Neural crest cell (in vitro differentiated cells): Measurements from ENCODE around the gene SNX33. TPM values are rescaled to one million over a fixed set of nuclear protein-coding genes. Genes with fewer than 3 reads are reported as not detected.
"Not testable (repeated sequence)": the region's sequence is repeated elsewhere in the genome, so short reads cannot be mapped to it uniquely, and the experiment has no call there.

Experiments
- DNase-seq: peaks from one replicate; pipeline ENCODE4 v3.0.0; 2021; ENCODE audit warnings: low read depth, mixed read lengths, low spot score
- H3K27ac Mint-ChIP-seq: one replicate; pipeline ENCODE4 v1.8.0; 2021; ENCODE audit warnings: mild to moderate bottlenecking, mixed read lengths; ENCODE audit not compliant: unreplicated experiment
- H3K27me3 Mint-ChIP-seq: 2 replicates; pipeline ENCODE4 v1.8.0; 2021; ENCODE audit warnings: low read depth, mild to moderate bottlenecking, mixed read lengths
- H3K36me3 Mint-ChIP-seq: 2 replicates; pipeline ENCODE4 v1.8.0; 2021; ENCODE audit warnings: low read depth, mild to moderate bottlenecking, mixed read lengths
- H3K4me1 Mint-ChIP-seq: 2 replicates; pipeline ENCODE4 v1.8.0; 2021; ENCODE audit warnings: mixed read lengths
- H3K4me3 Mint-ChIP-seq: one replicate; pipeline ENCODE4 v1.8.0; 2021; ENCODE audit warnings: mild to moderate bottlenecking, mixed read lengths
- H3K9me3 Mint-ChIP-seq: 2 replicates; pipeline ENCODE4 v1.8.0; 2021; ENCODE audit warnings: mixed read lengths
- total RNA-seq: library from RNA; stranded (reverse); gene quantifications from 2 replicates; pipeline ENCODE4 v1.2.1, GENCODE V29; 2021
- TF ChIP-seq, protein P1 (sequence below): fragments of 200-600 bp; sonication (generic); conservative IDR thresholded peaks from 2 replicates; pipeline ENCODE4 v1.5.0; 2021; ENCODE audit warnings: antibody characterized with exemption, mild to moderate bottlenecking

The SNX33 gene
- total RNA-seq, 1 donor from 2014 or later, result 23.4 TPM

- H3K36me3 Mint-ChIP-seq, H3K27me3 Mint-ChIP-seq, H3K4me3 Mint-ChIP-seq, H3K4me1 Mint-ChIP-seq, H3K27ac Mint-ChIP-seq, H3K9me3 Mint-ChIP-seq: not testable (repeated sequence)
- TF ChIP-seq, protein P1, sequence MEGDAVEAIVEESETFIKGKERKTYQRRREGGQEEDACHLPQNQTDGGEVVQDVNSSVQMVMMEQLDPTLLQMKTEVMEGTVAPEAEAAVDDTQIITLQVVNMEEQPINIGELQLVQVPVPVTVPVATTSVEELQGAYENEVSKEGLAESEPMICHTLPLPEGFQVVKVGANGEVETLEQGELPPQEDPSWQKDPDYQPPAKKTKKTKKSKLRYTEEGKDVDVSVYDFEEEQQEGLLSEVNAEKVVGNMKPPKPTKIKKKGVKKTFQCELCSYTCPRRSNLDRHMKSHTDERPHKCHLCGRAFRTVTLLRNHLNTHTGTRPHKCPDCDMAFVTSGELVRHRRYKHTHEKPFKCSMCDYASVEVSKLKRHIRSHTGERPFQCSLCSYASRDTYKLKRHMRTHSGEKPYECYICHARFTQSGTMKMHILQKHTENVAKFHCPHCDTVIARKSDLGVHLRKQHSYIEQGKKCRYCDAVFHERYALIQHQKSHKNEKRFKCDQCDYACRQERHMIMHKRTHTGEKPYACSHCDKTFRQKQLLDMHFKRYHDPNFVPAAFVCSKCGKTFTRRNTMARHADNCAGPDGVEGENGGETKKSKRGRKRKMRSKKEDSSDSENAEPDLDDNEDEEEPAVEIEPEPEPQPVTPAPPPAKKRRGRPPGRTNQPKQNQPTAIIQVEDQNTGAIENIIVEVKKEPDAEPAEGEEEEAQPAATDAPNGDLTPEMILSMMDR, result peak; percentile 79
- DNase-seq, result peak; percentile 93
Observed at GRCh38 chr15:75686212-75686642, 38.5 kb downstream of the SNX33 start.

DNA sequence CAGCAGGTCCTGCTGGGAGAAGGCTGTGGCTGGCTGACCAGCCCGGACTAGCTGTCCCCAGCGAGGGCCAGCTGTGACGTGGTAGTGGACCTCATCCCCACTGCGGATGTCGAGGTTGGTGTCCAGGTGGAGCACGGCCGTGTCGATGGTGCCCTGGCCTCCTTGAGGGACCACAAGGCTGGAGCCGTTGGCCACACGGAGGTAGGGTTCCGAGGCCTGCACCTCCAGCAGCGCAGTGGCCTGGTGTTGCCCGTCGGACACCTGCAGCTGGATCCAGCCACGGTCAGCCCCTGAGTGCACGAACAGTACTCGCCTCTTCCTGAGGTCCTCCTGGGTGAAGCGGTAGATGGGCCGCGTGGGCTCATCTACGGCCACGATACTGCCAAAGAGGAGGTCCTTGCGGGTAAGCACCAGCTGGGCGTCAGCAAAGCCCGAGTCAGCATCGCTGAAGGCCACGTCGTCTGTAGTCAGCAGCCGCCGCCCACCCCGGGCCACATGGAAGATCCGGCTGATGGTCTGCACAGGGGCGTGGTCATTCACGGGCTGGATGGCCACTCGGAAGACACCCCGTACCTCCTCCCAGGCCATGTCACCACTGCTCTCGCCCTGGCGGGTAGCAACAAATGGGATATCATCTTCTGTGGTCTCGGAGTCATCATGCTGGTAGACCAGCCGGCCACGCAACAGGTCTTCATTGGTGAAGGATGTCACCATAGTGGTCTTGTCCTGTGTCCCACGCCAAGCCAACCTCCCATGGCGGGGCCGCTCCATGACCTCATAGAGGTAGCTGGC lies 40.0 kb downstream of the SNX33 start:
- Mint-ChIP-seq H3K27me3 (no peaks in the 10 kb centered on the region), H3K36me3 (peaks cover 4% of the 10 kb centered on the region), H3K4me3 (no peak overlapping the region), H3K9me3 (no peaks in the 10 kb centered on the region), H3K4me1 (peaks cover 9% of the 10 kb centered on the region), H3K27ac (peak overlapping the region; percentile 67)
- TF ChIP-seq, protein P1, result no peak
- no peak for DNase-seq

DNA sequence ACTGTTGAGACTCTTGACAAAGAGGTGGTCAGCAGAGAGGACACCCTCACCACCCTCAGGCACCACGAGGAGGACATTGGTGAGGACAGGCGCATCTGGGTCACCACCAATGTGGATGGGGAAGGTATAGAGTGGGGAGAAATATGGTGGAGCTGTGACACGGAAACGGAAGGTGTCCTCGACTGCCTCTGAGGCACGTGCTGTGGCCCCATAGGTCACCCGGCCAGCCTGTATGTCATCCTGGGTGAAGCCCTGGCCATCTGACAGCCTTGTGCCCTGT lies 40.5 kb downstream of the SNX33 start:
- no peak overlapping the region for H3K4me3 Mint-ChIP-seq
- H3K9me3 Mint-ChIP-seq, result no peaks in the 10 kb centered on the region
- no peak for DNase-seq
- peaks cover 4% of the 10 kb centered on the region for H3K36me3 Mint-ChIP-seq
- H3K27ac Mint-ChIP-seq, result no peak overlapping the region
- no peaks in the 10 kb centered on the region for H3K27me3 Mint-ChIP-seq
- H3K4me1 Mint-ChIP-seq, result peaks cover 9% of the 10 kb centered on the region
- TF ChIP-seq, protein P1, result no peak

DNA sequence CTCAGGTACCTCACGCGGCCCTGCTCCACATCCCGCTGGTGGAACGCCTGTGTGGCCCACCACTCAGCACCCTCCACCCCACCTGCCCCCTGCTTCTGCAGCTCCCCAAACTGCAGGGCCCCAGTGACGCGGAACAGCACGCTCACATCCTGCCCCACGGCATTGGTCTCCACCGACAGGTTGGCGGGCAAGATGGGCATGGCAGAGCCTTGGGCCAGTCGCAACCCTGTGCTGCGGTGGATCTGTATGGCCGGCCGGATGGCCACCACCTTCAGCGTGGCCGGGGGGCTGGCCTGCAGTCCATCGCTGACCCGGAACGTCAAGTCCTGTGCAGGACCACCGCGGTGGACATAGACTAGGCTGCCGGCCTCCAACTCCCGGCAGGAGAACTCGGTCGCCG lies 41.1 kb downstream of the SNX33 start:
- Mint-ChIP-seq H3K27me3 (no peaks in the 10 kb centered on the region), H3K4me1 (peaks cover 12% of the 10 kb centered on the region), H3K4me3 (no peak overlapping the region), H3K9me3 (no peaks in the 10 kb centered on the region), H3K27ac (no peak overlapping the region), H3K36me3 (peaks cover 4% of the 10 kb centered on the region)
- no peak for DNase-seq
- TF ChIP-seq, protein P1, result no peak

DNA sequence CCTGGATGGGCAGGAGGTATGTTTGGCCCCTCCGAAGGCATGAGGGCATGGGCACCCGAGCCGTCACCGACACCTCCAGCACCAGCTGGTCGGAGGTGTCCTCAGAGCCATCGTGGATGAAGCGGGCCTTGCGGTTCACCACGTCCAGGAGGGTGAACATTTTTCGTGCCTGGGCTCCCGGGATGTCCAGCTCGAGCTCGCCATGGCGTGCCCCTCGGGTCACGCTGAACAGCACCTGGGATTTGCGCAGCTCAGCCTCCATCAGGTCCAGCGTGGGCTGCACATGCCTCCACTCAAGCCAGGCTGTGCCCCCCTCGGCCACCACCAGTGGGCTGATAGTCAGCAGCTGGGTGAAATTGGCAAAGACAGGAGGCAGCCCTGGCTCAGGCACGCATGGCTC lies 41.7 kb downstream of the SNX33 start:
- not testable (repeated sequence) for DNase-seq, H3K4me3 Mint-ChIP-seq, H3K27ac Mint-ChIP-seq, H3K9me3 Mint-ChIP-seq, H3K36me3 Mint-ChIP-seq, H3K27me3 Mint-ChIP-seq
- peaks cover 18% of the 10 kb centered on the region for H3K4me1 Mint-ChIP-seq

- Mint-ChIP-seq H3K4me3 (peak overlapping the region; percentile 38), H3K4me1 (peaks cover 43% of the 10 kb centered on the region), H3K27ac (peak overlapping the region; percentile 60)
- DNase-seq, H3K9me3 Mint-ChIP-seq, H3K27me3 Mint-ChIP-seq, H3K36me3 Mint-ChIP-seq: not testable (repeated sequence)
Observed at GRCh38 chr15:75692311-75692710, 44.6 kb downstream of the SNX33 start.

GRCh38 chr15:75693028-75693427 lies 45.3 kb downstream of the SNX33 start:
- H3K4me3 Mint-ChIP-seq, H3K9me3 Mint-ChIP-seq, H3K27me3 Mint-ChIP-seq, H3K27ac Mint-ChIP-seq, H3K36me3 Mint-ChIP-seq, DNase-seq: not testable (repeated sequence)
- H3K4me1 Mint-ChIP-seq, result peaks cover 49% of the 10 kb centered on the region
